Smooth muscle cell (in vitro differentiated cells): ENCODE data around the gene SFXN5. TPM values are rescaled to one million over a fixed set of nuclear protein-coding genes. Genes with fewer than 3 reads are reported as not detected.

Experiments
- DNase-seq: peaks from one replicate; lab custom pipeline; 2025; ENCODE audit not compliant: unreplicated experiment; lab: John Stamatoyannopoulos, UW
- H2AFZ ChIP-seq: fragments of 200-600 bp; sonication (generic); 2 replicates; pipeline ENCODE4 v1.6.0; 2016; ENCODE audit warnings: antibody characterized with exemption, low read depth, mild to moderate bottlenecking
- H3F3A ChIP-seq: fragments of 200-600 bp; sonication (generic); 2 replicates; pipeline ENCODE4 v1.6.0; 2017; ENCODE audit warnings: antibody characterized with exemption, low read depth
- H3K27ac ChIP-seq: fragments of 200-600 bp; sonication (generic); 2 replicates; pipeline ENCODE4 v1.5.1; 2016; ENCODE audit warnings: low read depth, mild to moderate bottlenecking
- H3K27me3 ChIP-seq: fragments of 200-600 bp; sonication (generic); 2 replicates; pipeline ENCODE4 v1.6.1; 2016; ENCODE audit warnings: low read depth, mild to moderate bottlenecking
- H3K36me3 ChIP-seq: fragments of 200-600 bp; sonication (generic); 2 replicates; pipeline ENCODE4 v1.5.1; 2016; ENCODE audit warnings: low read depth
- H3K4me1 ChIP-seq: fragments of 200-600 bp; sonication (generic); 2 replicates; pipeline ENCODE4 v1.5.1; 2016; ENCODE audit warnings: low read depth
- H3K4me2 ChIP-seq: fragments of 200-600 bp; sonication (generic); 2 replicates; pipeline ENCODE4 v1.6.0; 2016; ENCODE audit warnings: mild to moderate bottlenecking
- H3K4me3 ChIP-seq: fragments of 200-600 bp; sonication (generic); 2 replicates; pipeline ENCODE4 v1.5.1; 2016; ENCODE audit warnings: mild to moderate bottlenecking
- H3K79me2 ChIP-seq: fragments of 200-600 bp; sonication (generic); 2 replicates; pipeline ENCODE4 v1.6.0; 2016; ENCODE audit warnings: low read depth, mild to moderate bottlenecking
- H3K9ac ChIP-seq: fragments of 200-600 bp; sonication (generic); 2 replicates; pipeline ENCODE4 v1.6.0; 2016; ENCODE audit warnings: low read depth
- H3K9me3 ChIP-seq: fragments of 200-600 bp; sonication (generic); replicated peaks from 2 replicates; pipeline ENCODE4 v1.5.1; 2016; ENCODE audit warnings: low read depth
- H4K20me1 ChIP-seq: fragments of 200-600 bp; sonication (generic); 2 replicates; pipeline ENCODE4 v1.6.0; 2016; ENCODE audit warnings: low read depth
- CTCF ChIP-seq: fragments of 200-600 bp; sonication (generic); IDR thresholded peaks from 2 replicates; pipeline ENCODE4 v1.5.1; 2017; ENCODE audit warnings: borderline replicate concordance, mild to moderate bottlenecking, antibody characterized with exemption; ENCODE audit not compliant: insufficient read depth, poor library complexity, severe bottlenecking
- WGBS: methylation state at CpG from one replicate; pipeline ENCODE4 v1.1.7; 2016; ENCODE audit warnings: low lambda C conversion rate; 5-methylcytosine and 5-hydroxymethylcytosine counted together
- polyA plus RNA-seq: library from polyadenylated mRNA; unstranded; fragments of >200 nt; fragmentation: Nextera tagmentation; extraction: Ambion mirVana; gene quantifications from 2 replicates; pipeline ENCODE4 v1.2.1, GENCODE V29; 2016
- total RNA-seq: library from RNA; depleted of rRNA; stranded (reverse); fragments of >200 nt; gene quantifications from 2 replicates; pipeline ENCODE4 v1.2.3, GENCODE V29; 2014

SFXN5 gene
- total and polyA plus RNA-seq, 2 experiments from 2014 or later, result 6.9 to 8.3 TPM

GRCh38 chr2:73043929-73044832 lies 27.3 kb downstream of the SFXN5 start:
- H3K9ac ChIP-seq, result no peak overlapping the region
- no peaks in the 10 kb centered on the region for H3K79me2 ChIP-seq
- peaks cover 11% of the 10 kb centered on the region for H4K20me1 ChIP-seq
- no peak overlapping the region for H2AFZ ChIP-seq
- H3K27me3 ChIP-seq, result no peaks in the 10 kb centered on the region
- H3K4me1 ChIP-seq, result peaks cover 5% of the 10 kb centered on the region
- H3K4me2 ChIP-seq, result no peak overlapping the region
- no peaks in the 10 kb centered on the region for H3K36me3 ChIP-seq
- no peak for TF ChIP-seq CTCF
- WGBS, result 89% methylated on average over 12 of the region's 12 CpGs
- H3K9me3 ChIP-seq, result no peaks in the 10 kb centered on the region
- no peak overlapping the region for H3K27ac ChIP-seq
- DNase-seq, result no peak
- no peaks in the 10 kb centered on the region for H3F3A ChIP-seq
- H3K4me3 ChIP-seq, result no peak overlapping the region

GRCh38 chr2:73043276-73043675 lies 28.2 kb downstream of the SFXN5 start:
- no peak overlapping the region for H3K4me2 ChIP-seq
- DNase-seq, result no peak
- H4K20me1 ChIP-seq, result peaks cover 3% of the 10 kb centered on the region
- no peak overlapping the region for H3K9ac ChIP-seq
- 58% methylated on average over 5 of the region's 5 CpGs for WGBS
- H3K4me1 ChIP-seq, result peaks cover 5% of the 10 kb centered on the region
- no peaks in the 10 kb centered on the region for H3K9me3 ChIP-seq
- no peak for TF ChIP-seq CTCF
- H3K27me3 ChIP-seq, result no peaks in the 10 kb centered on the region
- H3K79me2 ChIP-seq, result no peaks in the 10 kb centered on the region
- no peak overlapping the region for H2AFZ ChIP-seq
- no peak overlapping the region for H3K4me3 ChIP-seq
- no peaks in the 10 kb centered on the region for H3F3A ChIP-seq
- H3K36me3 ChIP-seq, result no peaks in the 10 kb centered on the region
- no peak overlapping the region for H3K27ac ChIP-seq

- no peak overlapping the region for H3K4me2 ChIP-seq
- TF ChIP-seq CTCF, result no peak
- no peaks in the 10 kb centered on the region for H3K79me2 ChIP-seq
- H3K9ac ChIP-seq, result no peak overlapping the region
- H3F3A ChIP-seq, result no peaks in the 10 kb centered on the region
- no peak overlapping the region for H2AFZ ChIP-seq
- H3K9me3 ChIP-seq, result no peaks in the 10 kb centered on the region
- H3K4me1 ChIP-seq, result no peaks in the 10 kb centered on the region
- no peaks in the 10 kb centered on the region for H3K36me3 ChIP-seq
- H3K27me3 ChIP-seq, result no peaks in the 10 kb centered on the region
- no peak for DNase-seq
- no peaks in the 10 kb centered on the region for H4K20me1 ChIP-seq
- no peak overlapping the region for H3K4me3 ChIP-seq
- no peak overlapping the region for H3K27ac ChIP-seq
- 97% methylated on average over 6 of the region's 6 CpGs for WGBS
Measured at GRCh38 chr2:73037947-73038585, 33.4 kb downstream of the SFXN5 start.
